HepG2 (cell line): ENCODE results near the gene LINGO3. TPM values are rescaled to one million over a fixed set of nuclear protein-coding genes. Genes with fewer than 3 reads are reported as not detected.

Experiments used
- CSRNP2 ChIP-seq: sonication (generic); formaldehyde crosslinking; conservative IDR thresholded peaks from 2 replicates; pipeline ENCODE4 v1.8.0; 2022; ENCODE audit warnings: low read depth, missing genetic modification reagents
- HOXA3 ChIP-seq: sonication (generic); formaldehyde crosslinking; IDR thresholded peaks from 2 replicates; pipeline ENCODE4 v1.5.0; 2020; ENCODE audit warnings: missing genetic modification reagents
- JUNB ChIP-seq: sonication (generic); formaldehyde crosslinking; IDR thresholded peaks from 2 replicates; pipeline ENCODE4 v1.8.0; 2022; ENCODE audit warnings: missing genetic modification reagents, mild to moderate bottlenecking, borderline replicate concordance
- NPAS2 ChIP-seq: sonication (generic); formaldehyde crosslinking; IDR thresholded peaks from 2 replicates; pipeline ENCODE4 v1.8.0; 2022; ENCODE audit warnings: mild to moderate bottlenecking, missing genetic modification reagents, borderline replicate concordance
- RARA ChIP-seq: IDR thresholded peaks from 2 replicates; pipeline ENCODE4 v1.6.1; 2016; ENCODE audit warnings: missing genetic modification reagents, missing compliant biosample characterization
- SATB2 ChIP-seq: sonication (generic); formaldehyde crosslinking; IDR thresholded peaks from 2 replicates; pipeline ENCODE4 v1.5.0; 2020; ENCODE audit warnings: missing genetic modification reagents
- TEAD3 ChIP-seq: optimal IDR thresholded peaks from 2 replicates; pipeline ENCODE3; 2016; ENCODE audit warnings: borderline replicate concordance
- XRCC5 ChIP-seq: fragments of 200-400 bp; formaldehyde crosslinking; optimal IDR thresholded peaks from 2 replicates; pipeline ENCODE3; 2017; ENCODE audit warnings: mild to moderate bottlenecking, low read length
- ZBTB3 ChIP-seq: sonication (generic); formaldehyde crosslinking; IDR thresholded peaks from 2 replicates; pipeline ENCODE4 v1.4.0; 2020; ENCODE audit warnings: low read depth, mild to moderate bottlenecking, moderate library complexity, missing genetic modification reagents, borderline replicate concordance
- ZNF160 ChIP-seq: sonication (generic); formaldehyde crosslinking; IDR thresholded peaks from 2 replicates; pipeline ENCODE4 v1.8.0; 2022; ENCODE audit warnings: mild to moderate bottlenecking, inconsistent platforms, missing genetic modification reagents
- ZNF232 ChIP-seq: sonication (generic); formaldehyde crosslinking; IDR thresholded peaks from 2 replicates; pipeline ENCODE4 v1.4.0; 2020; ENCODE audit warnings: missing genetic modification reagents, borderline replicate concordance
- ZNF235 ChIP-seq: sonication (generic); formaldehyde crosslinking; IDR thresholded peaks from 2 replicates; pipeline ENCODE4 v1.8.1; 2023; ENCODE audit warnings: mild to moderate bottlenecking, missing genetic modification reagents, borderline replicate concordance
- ZNF543 ChIP-seq: sonication (generic); formaldehyde crosslinking; IDR thresholded peaks from 2 replicates; pipeline ENCODE4 v1.4.0; 2020; ENCODE audit warnings: mild to moderate bottlenecking, missing genetic modification reagents
- ZNF749 ChIP-seq: sonication (generic); formaldehyde crosslinking; IDR thresholded peaks from 2 replicates; pipeline ENCODE4 v1.8.0; 2022; ENCODE audit warnings: mild to moderate bottlenecking, missing genetic modification reagents, moderate library complexity, borderline replicate concordance
- ZNF770 ChIP-seq: sonication (generic); formaldehyde crosslinking; IDR thresholded peaks from 2 replicates; pipeline ENCODE4 v1.5.0; 2020; ENCODE audit warnings: mild to moderate bottlenecking, missing genetic modification reagents
- ZNF839 ChIP-seq: sonication (generic); formaldehyde crosslinking; IDR thresholded peaks from 2 replicates; pipeline ENCODE4 v1.4.0; 2020; ENCODE audit warnings: missing genetic modification reagents, mild to moderate bottlenecking, borderline replicate concordance
- polyA plus RNA-seq, 8 experiments: library from polyadenylated mRNA; depleted of rRNA in 3 of 8; stranded (reverse) in 7 of 8; unstranded in 1 of 8; fragments of >200 nt; fragmentation: Illumina TruSeq in 4 of 8; extraction: Trizol in 4 of 8; gene quantifications; 2 replicates each; pipeline versions ENCODE4 v1.2.1 to v1.2.3, GENCODE V29; 2011 to 2016; ENCODE audit warnings: low read depth in 4 of 8, missing spikeins in 1 of 8, mixed read lengths in 1 of 8; ENCODE audit not compliant: insufficient read depth in 1 of 8
- total RNA-seq, 5 experiments: library from RNA; depleted of rRNA; stranded (reverse); fragments of >200 nt; fragmentation: Illumina TruSeq; extraction: Trizol; gene quantifications; 2 replicates each; pipeline ENCODE4 v1.2.3, GENCODE V29; 2016; ENCODE audit warnings: low read depth in 1 of 5
- TF ChIP-seq, protein P1 (sequence below): sonication (generic); formaldehyde crosslinking; IDR thresholded peaks from 2 replicates; pipeline ENCODE4 v1.8.0; 2022; ENCODE audit warnings: mild to moderate bottlenecking, missing genetic modification reagents, moderate library complexity
- TF ChIP-seq, protein P2 (sequence below): sonication (generic); formaldehyde crosslinking; IDR thresholded peaks from 2 replicates; pipeline ENCODE4 v1.5.0; 2020; ENCODE audit warnings: mild to moderate bottlenecking, low read depth, missing genetic modification reagents, borderline replicate concordance
- TF ChIP-seq, protein P3 (sequence below): sonication (generic); formaldehyde crosslinking; IDR thresholded peaks from 2 replicates; pipeline ENCODE4 v1.5.1; 2020; ENCODE audit warnings: missing genetic modification reagents, mild to moderate bottlenecking, borderline replicate concordance
- TF ChIP-seq, protein P4 (sequence below): sonication (generic); formaldehyde crosslinking; IDR thresholded peaks from 2 replicates; pipeline ENCODE4 v1.8.0; 2023; ENCODE audit warnings: mild to moderate bottlenecking, missing genetic modification reagents

LINGO3 gene
- total and polyA plus RNA-seq, 2 of the 13 experiments (the other 11 are each of a cell fraction or from before 2014, with no cell fraction given): not detected

DNA sequence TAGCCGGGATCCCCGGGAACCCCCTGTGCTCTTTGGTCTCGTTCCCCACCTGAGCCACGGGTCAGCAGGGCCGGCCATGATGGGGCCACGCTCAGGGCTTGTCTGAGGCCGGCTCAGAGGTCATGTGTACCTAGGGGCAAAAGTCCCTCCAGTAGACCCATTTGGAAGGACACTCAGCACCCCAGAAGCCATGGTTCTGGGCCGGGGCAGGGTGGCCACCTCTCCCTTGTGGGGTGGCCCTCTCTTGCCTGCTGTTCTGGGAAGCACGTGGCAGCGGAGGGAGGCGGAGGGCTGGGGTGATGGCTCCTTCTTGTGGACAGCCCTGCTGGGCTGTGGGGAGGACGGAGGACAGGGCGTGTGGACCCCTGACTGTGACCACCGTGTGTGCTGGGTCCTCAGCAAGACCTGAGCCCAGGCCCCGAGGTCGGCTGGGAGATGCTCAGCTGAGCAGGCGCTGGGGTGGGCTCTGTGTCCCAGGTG is 19.6 kb downstream of the LINGO3 start (continued):
- TF ChIP-seq ZNF770 (CRISPR knock-in tag): no peak
- 0 out of 2 replicates have a peak, but pooled peaks have one; percentile 21 for TF ChIP-seq ZNF232 (CRISPR knock-in tag)
- TF ChIP-seq, protein P1, sequence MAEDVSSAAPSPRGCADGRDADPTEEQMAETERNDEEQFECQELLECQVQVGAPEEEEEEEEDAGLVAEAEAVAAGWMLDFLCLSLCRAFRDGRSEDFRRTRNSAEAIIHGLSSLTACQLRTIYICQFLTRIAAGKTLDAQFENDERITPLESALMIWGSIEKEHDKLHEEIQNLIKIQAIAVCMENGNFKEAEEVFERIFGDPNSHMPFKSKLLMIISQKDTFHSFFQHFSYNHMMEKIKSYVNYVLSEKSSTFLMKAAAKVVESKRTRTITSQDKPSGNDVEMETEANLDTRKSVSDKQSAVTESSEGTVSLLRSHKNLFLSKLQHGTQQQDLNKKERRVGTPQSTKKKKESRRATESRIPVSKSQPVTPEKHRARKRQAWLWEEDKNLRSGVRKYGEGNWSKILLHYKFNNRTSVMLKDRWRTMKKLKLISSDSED: no peak
- peak; percentile 36; the same call in 1 of the 2 replicates for TF ChIP-seq ZNF543 (CRISPR knock-in tag)
- no peak for TF ChIP-seq ZBTB3 (CRISPR knock-in tag)
- peak; percentile 70 for TF ChIP-seq HOXA3 (CRISPR knock-in tag)
- 0 out of 2 replicates have a peak, but pooled peaks have one; percentile 43 for TF ChIP-seq ZNF160
- no peak for TF ChIP-seq NPAS2 (CRISPR knock-in tag)
- peak; percentile 43 for TF ChIP-seq TEAD3 (CRISPR knock-in tag)
- TF ChIP-seq ZNF839 (CRISPR knock-in tag): 0 out of 2 replicates have a peak, but pooled peaks have one; percentile 5
- TF ChIP-seq, protein P2, sequence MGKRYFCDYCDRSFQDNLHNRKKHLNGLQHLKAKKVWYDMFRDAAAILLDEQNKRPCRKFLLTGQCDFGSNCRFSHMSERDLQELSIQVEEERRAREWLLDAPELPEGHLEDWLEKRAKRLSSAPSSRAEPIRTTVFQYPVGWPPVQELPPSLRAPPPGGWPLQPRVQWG: no peak
- TF ChIP-seq, protein P3, sequence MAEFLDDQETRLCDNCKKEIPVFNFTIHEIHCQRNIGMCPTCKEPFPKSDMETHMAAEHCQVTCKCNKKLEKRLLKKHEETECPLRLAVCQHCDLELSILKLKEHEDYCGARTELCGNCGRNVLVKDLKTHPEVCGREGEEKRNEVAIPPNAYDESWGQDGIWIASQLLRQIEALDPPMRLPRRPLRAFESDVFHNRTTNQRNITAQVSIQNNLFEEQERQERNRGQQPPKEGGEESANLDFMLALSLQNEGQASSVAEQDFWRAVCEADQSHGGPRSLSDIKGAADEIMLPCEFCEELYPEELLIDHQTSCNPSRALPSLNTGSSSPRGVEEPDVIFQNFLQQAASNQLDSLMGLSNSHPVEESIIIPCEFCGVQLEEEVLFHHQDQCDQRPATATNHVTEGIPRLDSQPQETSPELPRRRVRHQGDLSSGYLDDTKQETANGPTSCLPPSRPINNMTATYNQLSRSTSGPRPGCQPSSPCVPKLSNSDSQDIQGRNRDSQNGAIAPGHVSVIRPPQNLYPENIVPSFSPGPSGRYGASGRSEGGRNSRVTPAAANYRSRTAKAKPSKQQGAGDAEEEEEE (CRISPR knock-in tag): 0 out of 2 replicates have a peak, but pooled peaks have one; percentile 39
- no peak for TF ChIP-seq JUNB (CRISPR knock-in tag)
- TF ChIP-seq RARA (CRISPR knock-in tag): peak; percentile 87
- 0 out of 2 replicates have a peak, but pooled peaks have one; percentile 21 for TF ChIP-seq ZNF235 (CRISPR knock-in tag)
- no peak for TF ChIP-seq SATB2
- no peak for TF ChIP-seq CSRNP2 (CRISPR knock-in tag)
- TF ChIP-seq ZNF749: no peak
- TF ChIP-seq XRCC5: peak; percentile 38
- TF ChIP-seq, protein P4, sequence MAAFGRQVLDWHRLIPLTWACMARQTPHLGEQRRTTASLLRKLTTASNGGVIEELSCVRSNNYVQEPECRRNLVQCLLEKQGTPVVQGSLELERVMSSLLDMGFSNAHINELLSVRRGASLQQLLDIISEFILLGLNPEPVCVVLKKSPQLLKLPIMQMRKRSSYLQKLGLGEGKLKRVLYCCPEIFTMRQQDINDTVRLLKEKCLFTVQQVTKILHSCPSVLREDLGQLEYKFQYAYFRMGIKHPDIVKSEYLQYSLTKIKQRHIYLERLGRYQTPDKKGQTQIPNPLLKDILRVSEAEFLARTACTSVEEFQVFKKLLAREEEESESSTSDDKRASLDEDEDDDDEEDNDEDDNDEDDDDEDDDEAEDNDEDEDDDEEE: no peak
